ENCODE data around the gene MEF2A.

DNA sequence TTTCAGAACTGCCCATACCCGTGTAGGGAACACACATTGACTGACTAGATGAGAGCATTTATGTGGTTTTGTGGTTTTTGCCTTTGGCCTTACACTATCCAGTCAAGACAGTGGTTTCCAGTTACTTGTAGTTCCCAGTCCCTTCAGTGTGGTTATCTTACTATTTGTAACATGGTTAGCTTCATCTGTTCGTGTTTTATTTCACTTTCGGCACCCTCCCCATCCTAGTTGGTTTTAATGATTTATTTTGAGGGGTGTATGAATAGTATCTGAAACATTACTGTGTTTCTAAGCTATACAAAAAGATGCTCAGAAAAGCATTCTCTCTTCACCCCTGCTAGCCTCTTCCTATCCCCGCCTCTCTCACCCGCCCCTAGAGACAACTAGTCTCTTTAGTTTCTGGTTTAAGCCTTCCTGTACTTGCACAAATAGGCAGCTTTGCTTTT is 153.3 kb downstream of the MEF2A start:
- TF ChIP-seq TOX (CRISPR knock-in tag; IDR thresholded peaks at IDR 0.05; ENCODE audit: borderline replicate concordance) (no peak), ARNTL (CRISPR knock-in tag; IDR thresholded peaks at IDR 0.05; ENCODE audit: borderline replicate concordance, low read depth) (no peak), TSHZ2 (CRISPR knock-in tag; IDR thresholded peaks at IDR 0.05) (no peak), PATZ1 (CRISPR knock-in tag; IDR thresholded peaks at IDR 0.05; ENCODE audit: borderline replicate concordance) (no peak), ZNF565 (CRISPR knock-in tag; conservative IDR thresholded peaks at IDR 0.05; ENCODE audit: low read depth) (no peak), GLIS3 (CRISPR knock-in tag; IDR thresholded peaks at IDR 0.05) (no peak), OSR1 (CRISPR knock-in tag; IDR thresholded peaks at IDR 0.05) (no peak), ISL1 (CRISPR knock-in tag; IDR thresholded peaks at IDR 0.05) (no peak), ZFP30 (CRISPR knock-in tag; IDR thresholded peaks at IDR 0.05) (no peak), CSRNP3 (CRISPR knock-in tag; IDR thresholded peaks at IDR 0.05) (no peak)
- TF ChIP-seq, protein P1, sequence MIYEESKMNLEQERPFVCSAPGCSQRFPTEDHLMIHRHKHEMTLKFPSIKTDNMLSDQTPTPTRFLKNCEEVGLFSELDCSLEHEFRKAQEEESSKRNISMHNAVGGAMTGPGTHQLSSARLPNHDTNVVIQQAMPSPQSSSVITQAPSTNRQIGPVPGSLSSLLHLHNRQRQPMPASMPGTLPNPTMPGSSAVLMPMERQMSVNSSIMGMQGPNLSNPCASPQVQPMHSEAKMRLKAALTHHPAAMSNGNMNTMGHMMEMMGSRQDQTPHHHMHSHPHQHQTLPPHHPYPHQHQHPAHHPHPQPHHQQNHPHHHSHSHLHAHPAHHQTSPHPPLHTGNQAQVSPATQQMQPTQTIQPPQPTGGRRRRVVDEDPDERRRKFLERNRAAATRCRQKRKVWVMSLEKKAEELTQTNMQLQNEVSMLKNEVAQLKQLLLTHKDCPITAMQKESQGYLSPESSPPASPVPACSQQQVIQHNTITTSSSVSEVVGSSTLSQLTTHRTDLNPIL (CRISPR knock-in tag; IDR thresholded peaks at IDR 0.05; ENCODE audit: low read depth): no peak
